ENCODE measurements around the gene PALM3. TPM values are rescaled to one million over a fixed set of nuclear protein-coding genes. Genes with fewer than 3 reads are reported as not detected.

The PALM3 gene
- total RNA-seq, 6 experiments from 2014 or later, result 1.2 to 4.0 (median 2.8) TPM

- Mint-ChIP-seq H3K9me3 (no peaks in the 10 kb centered on the region), H3K4me3 (peak overlapping the region; percentile 96), H3K36me3 (ENCODE audit: low read depth) (no peaks in the 10 kb centered on the region), H3K4me1 (ENCODE audit: low read depth) (peaks cover 16% of the 10 kb centered on the region), H3K27ac (peak overlapping the region; percentile 91), H3K27me3 (ENCODE audit: insufficient read depth) (no peaks in the 10 kb centered on the region; the same call in 1 of the 2 replicates)
- DNase-seq, result peak; percentile 100
- TF ChIP-seq, protein P1, sequence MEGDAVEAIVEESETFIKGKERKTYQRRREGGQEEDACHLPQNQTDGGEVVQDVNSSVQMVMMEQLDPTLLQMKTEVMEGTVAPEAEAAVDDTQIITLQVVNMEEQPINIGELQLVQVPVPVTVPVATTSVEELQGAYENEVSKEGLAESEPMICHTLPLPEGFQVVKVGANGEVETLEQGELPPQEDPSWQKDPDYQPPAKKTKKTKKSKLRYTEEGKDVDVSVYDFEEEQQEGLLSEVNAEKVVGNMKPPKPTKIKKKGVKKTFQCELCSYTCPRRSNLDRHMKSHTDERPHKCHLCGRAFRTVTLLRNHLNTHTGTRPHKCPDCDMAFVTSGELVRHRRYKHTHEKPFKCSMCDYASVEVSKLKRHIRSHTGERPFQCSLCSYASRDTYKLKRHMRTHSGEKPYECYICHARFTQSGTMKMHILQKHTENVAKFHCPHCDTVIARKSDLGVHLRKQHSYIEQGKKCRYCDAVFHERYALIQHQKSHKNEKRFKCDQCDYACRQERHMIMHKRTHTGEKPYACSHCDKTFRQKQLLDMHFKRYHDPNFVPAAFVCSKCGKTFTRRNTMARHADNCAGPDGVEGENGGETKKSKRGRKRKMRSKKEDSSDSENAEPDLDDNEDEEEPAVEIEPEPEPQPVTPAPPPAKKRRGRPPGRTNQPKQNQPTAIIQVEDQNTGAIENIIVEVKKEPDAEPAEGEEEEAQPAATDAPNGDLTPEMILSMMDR (IDR thresholded peaks at IDR 0.05), result no peak
Measured at GRCh38 chr19:14080887-14081796, 19.3 kb upstream of the PALM3 start.

- Mint-ChIP-seq H3K9me3 (no peaks in the 10 kb centered on the region), H3K27me3 (ENCODE audit: insufficient read depth) (no peaks in the 10 kb centered on the region; the same call in 1 of the 2 replicates), H3K4me3 (no peak overlapping the region), H3K36me3 (ENCODE audit: low read depth) (no peaks in the 10 kb centered on the region), H3K27ac (no peak overlapping the region; the same call in 1 of the 2 replicates), H3K4me1 (ENCODE audit: low read depth) (peaks cover 33% of the 10 kb centered on the region)
- DNase-seq, result no peak
- TF ChIP-seq, protein P1 (IDR thresholded peaks at IDR 0.05), result no peak
Measured at GRCh38 chr19:14078411-14078810, 16.5 kb upstream of the PALM3 start.

DNA sequence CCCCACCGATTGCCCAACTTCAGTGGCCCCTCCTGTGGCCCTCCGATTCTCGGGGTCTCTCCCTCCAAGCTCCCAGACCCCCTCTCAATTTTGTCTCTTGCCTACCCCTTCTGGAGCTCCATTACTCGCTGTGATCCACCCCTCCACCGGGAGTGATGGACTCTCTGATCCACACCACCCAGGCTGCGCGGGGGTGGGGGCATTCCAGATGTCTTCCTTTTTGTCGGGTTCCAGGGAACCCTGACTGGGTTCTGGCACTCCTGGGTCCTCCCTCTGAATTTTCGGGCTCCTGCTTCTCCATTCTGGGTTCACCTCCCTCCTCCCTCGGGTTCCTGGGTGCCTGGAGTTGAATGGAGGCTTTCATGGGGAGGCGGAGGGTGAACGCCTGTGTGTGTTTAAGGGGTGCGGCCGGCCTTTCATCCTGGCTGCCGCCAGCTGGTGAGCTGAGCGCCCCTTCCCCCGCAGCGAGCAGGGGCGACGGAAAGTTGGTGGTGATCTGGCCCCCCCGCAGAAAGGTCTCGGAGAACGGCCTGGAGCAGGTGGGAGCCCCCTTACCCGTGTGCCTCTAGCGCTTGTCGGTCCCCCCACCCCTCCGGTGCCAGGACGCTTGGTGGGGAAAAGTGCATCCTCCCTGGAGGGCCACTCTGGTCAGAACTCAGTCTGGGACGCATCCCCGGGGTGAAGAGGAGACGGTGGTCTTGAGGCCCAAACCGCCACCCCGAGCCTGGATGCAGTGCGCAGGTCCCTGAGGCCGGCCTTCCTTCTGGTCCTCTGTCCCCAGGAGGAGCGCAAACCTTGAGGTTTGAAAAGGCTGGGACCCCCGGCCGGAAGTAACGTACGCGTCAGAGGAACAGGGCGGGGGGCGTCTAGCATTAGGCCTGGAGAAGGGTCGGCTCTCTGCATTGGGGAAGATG, 12.3 kb upstream of the PALM3 start:
- peaks cover 16% of the 10 kb centered on the region for H3K4me1 Mint-ChIP-seq (ENCODE audit: low read depth)
- H3K27ac Mint-ChIP-seq, result peak overlapping the region; percentile 90
- no peaks in the 10 kb centered on the region for H3K36me3 Mint-ChIP-seq (ENCODE audit: low read depth)
- H3K4me3 Mint-ChIP-seq, result peak overlapping the region; percentile 98
- no peaks in the 10 kb centered on the region; the same call in 1 of the 2 replicates for H3K27me3 Mint-ChIP-seq (ENCODE audit: insufficient read depth)
- TF ChIP-seq, protein P1 (IDR thresholded peaks at IDR 0.05), result no peak
- no peaks in the 10 kb centered on the region for H3K9me3 Mint-ChIP-seq
- no peak for DNase-seq

DNA sequence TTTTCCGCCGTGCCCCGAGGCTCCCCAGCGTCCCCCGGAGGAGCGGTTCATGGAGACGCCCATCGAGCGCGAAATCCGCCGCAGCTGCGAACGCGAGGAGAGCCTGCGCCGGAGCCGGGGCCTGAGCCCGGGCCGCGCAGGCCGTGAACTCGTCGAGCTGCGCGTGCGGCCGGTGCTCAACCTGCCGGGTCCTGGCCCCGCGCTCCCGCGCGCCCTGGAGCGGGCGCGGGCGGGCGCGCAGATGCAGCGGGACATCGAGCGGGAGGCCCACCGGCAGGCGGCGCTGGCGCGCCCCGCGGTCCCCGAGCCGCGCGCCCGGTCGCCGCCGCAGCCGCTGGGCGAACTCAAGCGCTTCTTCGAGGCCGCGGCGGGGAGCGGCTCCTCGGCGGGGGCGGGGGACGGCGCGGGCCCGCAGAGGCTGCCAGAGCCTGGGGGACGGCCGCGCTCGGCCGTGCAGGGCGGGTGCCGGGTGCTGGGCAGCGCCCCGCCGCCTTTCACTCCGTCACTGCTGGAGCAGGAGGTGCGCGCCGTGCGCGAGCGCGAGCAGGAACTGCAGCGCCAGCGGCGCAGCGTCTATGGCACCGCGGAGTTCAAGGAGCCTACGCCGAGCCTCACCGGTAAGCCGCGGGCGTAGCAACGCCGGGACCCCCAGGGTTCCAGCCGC, 11.5 kb upstream of the PALM3 start:
- H3K27me3 Mint-ChIP-seq (ENCODE audit: insufficient read depth), result no peaks in the 10 kb centered on the region; the same call in 1 of the 2 replicates
- TF ChIP-seq, protein P1 (IDR thresholded peaks at IDR 0.05), result peak; percentile 61
- peak overlapping the region; percentile 98 for H3K4me3 Mint-ChIP-seq
- H3K9me3 Mint-ChIP-seq, result no peaks in the 10 kb centered on the region
- H3K27ac Mint-ChIP-seq, result peak overlapping the region; percentile 90
- H3K36me3 Mint-ChIP-seq (ENCODE audit: low read depth), result no peaks in the 10 kb centered on the region
- peak; percentile 66 for DNase-seq
- H3K4me1 Mint-ChIP-seq (ENCODE audit: low read depth), result peaks cover 16% of the 10 kb centered on the region
